ENCODE data around the gene MTUS2. TPM values are rescaled to one million over a fixed set of nuclear protein-coding genes. Genes with fewer than 3 reads are reported as not detected.

MTUS2 gene
- total and polyA plus RNA-seq, 2 of the 8 experiments (the other 6 are each of a cell fraction or from before 2014, with no cell fraction given): 0.18 to 0.80 TPM

GRCh38 chr13:29524176-29524575 is 704.0 kb downstream of the MTUS2 start:
- POLR2A ChIA-PET (ENCODE audit: partially characterized antibody): interaction anchor here (0.6 kb wide), 1 partner anchor 11 kb away, joined by 3 read pairs; no protein-coding TSS in a partner anchor
- peaks cover 0 to 13% of the 10 kb centered on the region in 2 experiments; a peak in 1 of 4 replicates for H3K79me2 ChIP-seq (ENCODE audit: control insufficient read depth in 1 of 2, insufficient read depth in 2 of 2, low read length in 2 of 2)
- FAIRE-seq: no peak

More at GRCh38 chr13:29524176-29524575, 704.0 kb downstream of the MTUS2 start:
- Histone ChIP-seq H3K4me1 (replicated peaks in 1 of 4; ENCODE audit: control insufficient read depth in 3 of 4, insufficient read depth in 4 of 4, low read length in 3 of 4) (no peaks in the 10 kb centered on the region), H3K27me3 (replicated peaks in 1 of 4; ENCODE audit: control insufficient read depth in 3 of 4, extremely low read depth in 1 of 4, insufficient read depth in 3 of 4, low read length in 3 of 4) (no peaks in the 10 kb centered on the region), H3K9ac (replicated peaks in 1 of 4; ENCODE audit: extremely low read depth in 1 of 4, low read depth in 3 of 4, low read length in 3 of 4) (no peak overlapping the region), H2BK20ac (ENCODE audit: low read length) (no peak overlapping the region), H3K27ac (ENCODE audit: low read depth, low read length) (no peak overlapping the region), H3K56ac (replicated peaks; ENCODE audit: insufficient read length, low read depth, low read length) (no peak overlapping the region), H3K4me3 (ENCODE audit: extremely low read depth in 1 of 4, insufficient read depth in 2 of 4, low read depth in 3 of 4, low read length in 4 of 4) (no peak overlapping the region), H4K8ac (ENCODE audit: extremely low read depth, insufficient read depth, low read length) (no peak overlapping the region), H2AK5ac (ENCODE audit: low read depth, low read length) (no peak overlapping the region), H3K23ac (ENCODE audit: insufficient read length) (no peak overlapping the region), H2BK120ac (replicated peaks; ENCODE audit: low read depth, low read length) (no peak overlapping the region), H4K20me1 (replicated peaks in 1 of 2; ENCODE audit: control insufficient read depth in 1 of 2, insufficient read depth in 2 of 2, low read length in 2 of 2) (peaks cover 4 to 23% of the 10 kb centered on the region in 2 experiments), H4K91ac (replicated peaks; ENCODE audit: insufficient read length, low read length) (no peak overlapping the region), H3K4me2 (ENCODE audit: insufficient read depth in 1 of 2, low read depth in 2 of 2, low read length in 2 of 2) (no peak overlapping the region), H2BK15ac (ENCODE audit: low read length) (no peak overlapping the region), H2AFZ (ENCODE audit: low read length) (no peak overlapping the region), H3K14ac (ENCODE audit: insufficient read length) (no peak overlapping the region), H2BK12ac (ENCODE audit: low read depth, low read length) (no peak overlapping the region), H3K23me2 (ENCODE audit: low read depth, low read length) (peaks cover 4% of the 10 kb centered on the region; the same call in 1 of the 2 replicates), H3K36me3 (ENCODE audit: control insufficient read depth in 2 of 4, insufficient read depth in 4 of 4, low read length in 3 of 4) (peaks cover 15 to 75% (median 45%) of the 10 kb centered on the region in 4 experiments), H2BK5ac (ENCODE audit: low read depth, low read length) (no peak overlapping the region), H3K9me3 (ENCODE audit: insufficient read depth in 2 of 2, low read depth in 1 of 2, low read length in 1 of 2) (no peaks in the 10 kb centered on the region), H3K18ac (ENCODE audit: extremely low read depth, low read length) (no peak overlapping the region), H3K4ac (replicated peaks; ENCODE audit: insufficient read length, low read depth, low read length) (no peak overlapping the region), H4K5ac (ENCODE audit: insufficient read length, low read depth, low read length) (no peak overlapping the region), H3K79me1 (ENCODE audit: low read depth, low read length) (peaks cover 7% of the 10 kb centered on the region; the same call in 1 of the 2 replicates)
- CTCF ChIA-PET (ENCODE audit: partially characterized antibody): interaction anchor here (1.8 kb wide), 1 partner anchor 182 kb away, joined by 4 read pairs; no protein-coding TSS in a partner anchor
- no peak for DNase-seq (ENCODE audit: low read depth in 1 of 2, low spot score in 2 of 2)
- no peak for TF ChIP-seq EGR1 (IDR thresholded peaks at IDR 0.05; ENCODE audit: borderline replicate concordance, low read depth, low read length)
- no peak for TF ChIP-seq RAD21 (IDR thresholded peaks at IDR 0.05 in 1 of 2, conservative IDR thresholded peaks at IDR 0.05 in 1 of 2; ENCODE audit: low read depth in 2 of 2, low read length in 2 of 2)
- no peak for TF ChIP-seq E2F6 (IDR thresholded peaks at IDR 0.05)
- 96% methylated on average over 17 of the region's 17 CpGs; no CpG with 5 or more reads in 1 of the 2 experiments for WGBS, 2 experiments (ENCODE audit: extremely low coverage in 1 of 2, insufficient coverage in 1 of 2, insufficient read length in 1 of 2, insufficient replicate concordance in 2 of 2, low coverage in 1 of 2, low lambda C conversion rate in 2 of 2, missing lambda C conversion rate in 1 of 2)
